ENCODE data around the gene KRT13.

KRT13 gene

DNA sequence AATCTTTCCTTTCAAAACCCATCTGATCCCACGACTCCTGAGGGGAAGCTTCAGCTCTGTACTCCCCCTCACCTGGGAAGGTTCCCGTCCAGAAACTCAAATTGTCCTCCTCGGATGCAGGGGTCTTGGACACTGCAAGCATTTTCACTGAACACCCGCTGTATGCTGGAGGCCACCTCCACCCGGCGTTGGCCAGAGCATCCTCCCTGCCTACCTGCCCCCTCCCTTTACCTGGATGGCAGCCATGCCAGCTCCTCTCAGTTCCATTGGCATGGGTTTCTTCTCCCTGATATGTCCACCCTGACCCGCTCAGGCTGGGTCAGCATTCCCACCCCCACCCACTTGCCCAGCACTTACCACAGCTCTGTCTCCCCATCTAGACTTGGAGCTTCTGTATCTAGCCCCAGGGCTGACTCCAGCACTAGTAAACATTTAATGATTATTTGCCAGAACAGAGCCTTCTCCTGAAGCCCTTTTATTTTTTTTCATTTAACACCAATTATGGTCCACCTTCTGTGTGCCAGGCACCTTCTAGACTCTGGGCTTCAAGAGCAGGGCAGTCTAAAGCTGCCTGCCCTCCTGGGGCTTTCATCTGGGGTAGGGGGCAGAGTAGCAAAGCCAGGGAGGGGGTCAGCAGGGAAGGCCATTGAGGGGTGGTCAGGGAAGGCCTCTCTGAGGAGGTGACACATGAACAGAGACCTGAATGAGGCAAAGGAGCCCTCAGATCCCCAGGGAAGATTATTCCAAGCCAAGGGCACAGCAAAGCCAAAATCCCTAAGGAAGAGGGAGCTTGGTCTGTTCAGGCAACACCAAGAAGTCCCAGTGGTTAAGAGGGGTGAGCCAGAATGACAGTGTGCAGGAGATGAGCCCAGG, 31.6 kb upstream of the KRT13 start:
- no peak for DNase-seq

DNA sequence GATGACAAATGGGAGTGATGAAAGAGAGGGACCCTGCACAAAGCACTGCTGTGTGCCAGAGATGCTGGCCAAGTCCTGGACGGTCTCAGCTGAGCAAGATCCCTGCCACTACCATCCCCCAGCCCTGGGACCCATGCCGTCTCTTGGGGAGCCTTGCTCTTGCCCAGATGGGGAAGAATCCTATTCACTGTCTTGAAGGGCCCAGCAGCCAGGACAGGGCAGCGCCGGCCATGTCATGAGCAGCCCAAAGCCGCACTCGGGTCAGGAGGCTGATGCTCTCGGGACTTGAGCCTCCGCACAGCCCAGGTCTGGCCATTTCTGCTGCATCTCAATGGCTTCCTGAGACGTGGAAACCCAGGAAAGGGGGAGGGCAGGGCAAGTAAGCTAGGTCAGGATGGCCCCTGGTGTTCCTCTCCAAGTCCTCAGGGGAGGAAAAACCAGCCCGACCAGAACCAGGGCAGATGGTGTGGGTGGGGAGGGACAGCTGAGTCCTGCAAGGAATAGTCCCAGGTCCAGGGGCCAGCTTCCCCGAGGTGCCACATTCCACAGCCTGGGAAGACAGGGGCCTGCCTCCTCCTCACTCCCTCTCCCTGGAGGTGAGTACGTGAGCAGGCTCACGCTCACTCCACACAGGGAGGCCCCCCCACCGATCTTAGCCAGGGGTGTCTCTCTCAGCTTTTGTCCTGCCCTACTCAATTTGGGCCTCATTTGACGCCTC, 30.5 kb upstream of the KRT13 start:
- DNase-seq: no peak

DNA sequence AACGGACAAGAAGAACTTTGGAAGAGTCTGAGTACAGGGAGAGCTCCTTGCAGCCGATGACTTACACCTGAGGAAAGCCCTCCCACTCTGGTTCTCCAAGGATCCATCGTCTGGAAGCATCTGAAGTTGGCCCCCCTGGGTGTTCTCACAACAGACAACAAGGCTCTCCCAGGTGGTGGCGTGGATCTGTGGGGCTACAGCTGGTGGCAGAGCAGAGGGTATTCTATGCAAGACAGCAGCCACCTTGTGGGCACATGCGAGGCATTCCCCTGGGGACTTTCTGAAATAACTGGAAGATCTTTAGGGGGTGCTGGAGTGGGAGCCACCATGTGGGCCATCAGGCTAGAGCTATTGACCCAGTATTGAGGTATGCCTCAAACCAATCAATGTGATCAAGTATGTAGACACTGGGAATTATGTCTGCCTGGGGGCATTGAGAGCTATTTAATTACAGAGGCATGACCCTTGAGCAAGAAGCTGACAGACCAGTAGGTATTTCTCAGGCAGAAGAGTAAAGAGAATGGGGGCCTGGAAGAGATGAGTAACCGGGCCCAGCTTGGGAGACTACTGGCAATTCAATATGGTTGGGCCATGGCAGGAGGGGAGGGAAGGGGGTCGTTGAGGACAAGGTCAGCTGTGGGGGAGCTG, 29.6 kb upstream of the KRT13 start:
- no peak for DNase-seq

DNA sequence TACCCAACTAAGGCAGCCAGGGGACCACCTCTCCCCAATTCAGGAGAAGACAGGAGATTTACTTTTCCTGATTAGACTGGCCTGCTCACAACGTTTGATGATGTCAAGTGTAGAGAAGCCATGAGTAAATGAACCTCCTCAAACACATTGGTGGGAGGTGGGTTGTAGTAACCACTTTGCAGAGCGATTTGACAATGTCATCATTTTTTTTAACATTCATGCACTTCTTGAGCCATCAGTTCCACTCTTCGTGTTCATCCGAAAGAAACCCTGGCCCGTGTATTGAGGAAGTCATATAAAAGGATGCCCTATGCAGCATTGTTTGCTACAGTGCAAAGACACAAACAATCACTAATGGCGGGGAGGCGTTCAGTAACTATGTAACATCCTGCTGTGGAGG, 28.2 kb upstream of the KRT13 start:
- no peak for DNase-seq

DNA sequence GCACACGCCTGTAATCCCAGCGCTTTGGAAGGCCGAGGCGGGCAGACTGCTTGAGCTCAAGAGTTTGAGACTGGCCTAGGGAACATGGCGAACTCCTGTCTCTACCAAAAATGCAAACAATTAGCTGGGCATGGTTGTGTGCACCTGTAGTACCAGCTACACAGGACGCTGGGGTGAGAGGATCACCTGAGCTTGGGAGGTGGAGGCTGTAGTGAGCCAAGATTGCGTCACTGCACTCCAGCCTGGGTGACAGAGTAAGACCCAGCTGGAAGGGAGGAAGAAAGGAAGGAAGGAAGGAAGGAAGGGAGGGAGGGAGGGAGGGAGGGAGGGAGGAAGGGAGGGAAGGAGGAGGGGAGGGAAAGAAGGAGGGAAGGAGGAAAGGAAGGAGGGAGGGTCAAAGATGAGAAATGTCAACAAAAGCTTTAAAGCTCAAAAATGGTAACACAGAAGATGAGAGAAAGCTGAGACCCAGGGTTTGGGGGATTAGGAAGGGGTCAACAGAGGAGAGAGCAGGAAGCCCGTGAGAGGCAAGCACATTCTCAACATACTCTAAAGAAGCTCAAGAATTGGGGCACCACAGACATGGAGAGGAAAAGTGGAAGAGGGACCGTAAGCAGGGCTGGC, 27.6 kb upstream of the KRT13 start:
- no peak for DNase-seq

DNA sequence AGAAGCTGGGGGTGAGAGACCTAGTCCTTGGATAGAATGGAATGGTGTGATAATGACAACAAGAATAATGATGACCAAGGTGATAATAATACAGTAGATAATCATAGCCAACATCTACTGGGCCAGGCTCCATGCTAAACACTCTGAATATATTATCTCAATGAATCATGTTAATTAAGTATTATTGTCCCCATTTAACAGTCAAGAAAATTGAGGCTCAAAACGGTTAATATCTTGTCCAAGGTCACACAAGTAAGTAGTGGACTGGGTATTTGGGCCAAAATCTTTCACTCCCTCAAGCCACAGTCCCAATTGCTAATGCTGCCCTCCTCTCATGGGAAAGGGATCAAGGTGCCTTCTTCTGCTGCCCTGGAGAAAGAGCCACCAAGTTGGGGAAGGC, 26.6 kb upstream of the KRT13 start:
- DNase-seq: no peak

DNA sequence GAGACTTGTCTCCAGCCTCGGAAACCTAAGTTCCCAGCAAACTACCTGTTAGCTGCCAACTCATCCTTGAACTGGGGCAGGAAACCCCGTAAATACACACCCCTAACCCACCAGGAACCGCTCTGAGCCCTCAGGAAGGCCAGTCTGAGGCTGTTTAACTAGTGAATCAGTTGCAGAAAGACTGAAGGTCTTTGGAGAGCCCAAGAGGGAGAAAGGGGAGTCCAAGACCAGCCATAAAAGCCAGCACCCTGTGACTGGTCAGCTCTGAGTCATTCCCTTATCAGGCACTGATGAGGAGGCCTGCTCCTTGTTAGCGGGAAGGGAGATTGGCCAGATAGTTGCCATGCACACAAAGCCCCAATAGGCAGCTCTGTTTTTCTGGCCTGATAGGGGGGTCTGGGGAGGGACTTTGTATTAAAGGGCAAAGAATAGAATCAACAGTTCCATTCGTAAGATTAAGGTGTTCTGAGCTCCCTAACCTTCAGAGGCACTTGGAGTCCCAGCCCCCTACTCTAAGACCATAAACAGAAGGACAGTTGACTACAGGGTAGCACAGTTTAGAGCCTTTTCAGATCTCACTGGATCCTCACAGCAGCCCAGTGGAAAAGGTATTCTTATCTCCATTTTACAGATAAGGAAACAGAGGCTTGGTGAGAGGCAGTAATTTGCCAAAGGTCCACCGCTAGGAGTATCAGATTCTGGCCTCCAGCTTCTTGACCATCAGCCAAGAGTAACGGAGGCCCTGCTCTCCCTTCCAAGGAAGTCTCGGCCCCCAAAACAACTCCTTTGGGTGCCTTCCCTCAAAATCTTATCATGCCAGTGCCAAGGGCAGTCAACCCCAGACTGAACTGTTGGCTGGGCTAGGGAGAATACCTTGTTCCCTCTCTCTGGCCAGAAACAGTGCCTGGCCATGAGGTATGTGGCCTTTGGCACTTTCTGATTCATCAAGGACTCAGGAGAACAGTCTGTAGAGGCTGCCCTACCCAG, 24.9 kb upstream of the KRT13 start:
- DNase-seq: no peak

DNA sequence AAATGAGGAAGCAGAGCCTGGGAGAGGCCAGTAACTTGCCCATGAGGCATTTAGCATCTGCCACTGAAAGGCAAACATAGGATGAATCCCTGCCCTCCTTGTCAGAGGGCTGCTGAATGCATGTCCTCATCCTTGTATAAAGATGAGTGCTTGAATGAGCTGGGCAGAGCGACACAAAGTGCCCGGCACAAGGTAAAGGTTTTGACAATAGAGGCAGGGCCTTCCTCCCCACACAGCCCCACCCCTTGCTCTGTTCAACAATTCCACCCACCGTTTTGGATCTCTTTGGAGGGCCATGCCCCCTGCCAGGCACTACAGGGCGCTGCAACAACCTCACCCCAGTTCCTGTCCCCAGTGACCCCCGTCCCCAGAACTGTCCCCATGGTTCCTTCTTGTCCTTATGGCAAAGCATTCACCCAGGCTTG, 24.1 kb upstream of the KRT13 start:
- no peak for DNase-seq

DNA sequence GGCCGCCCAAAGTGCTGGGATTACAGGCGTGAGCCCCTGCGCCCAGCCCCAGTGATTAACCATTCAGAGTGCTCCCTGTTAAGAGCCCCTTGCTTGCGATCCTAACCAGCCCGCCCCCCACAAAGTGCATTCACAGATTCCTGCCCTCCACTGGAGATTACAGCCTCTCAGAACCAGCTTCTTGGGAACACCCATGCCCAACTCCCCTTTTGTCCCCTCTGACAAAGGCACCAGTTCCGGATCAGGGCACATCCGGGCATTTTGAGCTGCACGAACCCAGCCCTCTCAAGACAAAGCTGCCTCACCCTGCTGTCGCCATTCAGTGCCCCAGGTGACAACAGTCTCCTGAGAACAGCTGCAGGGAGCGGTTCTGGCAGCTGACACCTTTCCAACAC, 23.5 kb upstream of the KRT13 start:
- DNase-seq: no peak

DNA sequence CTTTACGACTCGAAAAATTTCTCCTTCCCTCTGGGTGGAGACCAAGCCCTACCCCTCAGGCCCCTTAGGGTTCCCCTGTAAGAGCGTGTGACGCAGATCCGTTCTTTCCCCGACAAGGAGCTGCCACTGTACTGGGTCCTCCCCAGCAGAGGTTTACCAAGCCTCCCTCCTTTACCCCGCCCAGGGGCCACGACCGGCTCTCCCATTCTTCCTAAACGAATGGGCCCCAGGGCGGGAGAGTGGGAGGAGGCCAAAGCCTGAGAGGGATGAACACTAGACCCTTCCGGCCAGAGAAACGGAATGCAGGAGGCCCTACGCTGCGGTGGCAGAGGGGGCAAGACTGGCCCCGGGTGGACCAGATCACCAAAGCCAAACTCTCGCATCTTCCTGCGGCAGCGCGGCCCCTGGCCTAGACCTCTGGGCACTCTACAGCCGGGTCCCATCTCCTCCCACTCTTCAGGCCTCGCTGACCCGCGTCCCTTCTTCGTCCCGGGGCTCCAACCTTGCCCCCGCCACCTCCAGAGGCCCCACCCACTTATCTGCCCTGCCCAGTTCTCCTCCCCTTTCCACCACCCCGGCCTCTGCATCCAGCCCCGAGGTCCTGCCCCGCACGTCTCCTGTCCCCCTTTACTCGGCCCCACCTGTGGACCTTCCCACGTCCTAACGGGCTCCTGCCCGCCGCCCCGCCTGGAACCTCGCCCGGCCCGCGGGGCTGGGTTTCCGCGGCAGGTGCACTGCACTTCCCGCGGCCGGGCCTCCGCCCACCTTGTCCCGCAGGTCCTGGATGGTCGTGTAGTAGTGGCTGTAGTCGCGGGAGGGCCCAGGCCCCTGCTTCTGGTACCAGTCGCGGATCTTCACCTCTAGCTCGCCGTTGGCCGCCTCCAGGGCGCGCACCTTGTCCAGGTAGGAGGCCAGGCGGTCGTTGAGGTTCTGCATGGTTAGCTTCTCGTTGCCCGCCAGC, 21.9 kb upstream of the KRT13 start:
- peak; percentile 58 for DNase-seq

DNA sequence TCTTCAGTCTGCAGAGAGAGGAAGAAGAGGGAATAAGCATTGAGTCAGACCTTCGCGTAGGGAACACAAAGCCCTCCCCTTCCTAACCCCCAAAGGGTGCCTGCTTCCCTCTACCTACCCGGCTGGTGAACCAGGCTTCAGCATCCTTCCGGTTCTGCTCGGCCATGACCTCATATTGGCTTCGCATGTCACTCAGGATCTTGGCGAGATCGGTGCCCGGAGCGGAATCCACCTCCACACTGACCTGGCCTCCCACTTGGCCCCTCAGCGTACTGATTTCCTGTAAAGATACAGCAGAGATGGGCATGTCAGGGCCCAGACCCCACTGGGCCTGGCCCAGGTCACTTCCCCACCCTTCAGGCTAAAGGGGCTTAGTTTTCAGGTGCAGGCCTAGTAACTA, 18.8 kb upstream of the KRT13 start:
- DNase-seq: no peak

DNA sequence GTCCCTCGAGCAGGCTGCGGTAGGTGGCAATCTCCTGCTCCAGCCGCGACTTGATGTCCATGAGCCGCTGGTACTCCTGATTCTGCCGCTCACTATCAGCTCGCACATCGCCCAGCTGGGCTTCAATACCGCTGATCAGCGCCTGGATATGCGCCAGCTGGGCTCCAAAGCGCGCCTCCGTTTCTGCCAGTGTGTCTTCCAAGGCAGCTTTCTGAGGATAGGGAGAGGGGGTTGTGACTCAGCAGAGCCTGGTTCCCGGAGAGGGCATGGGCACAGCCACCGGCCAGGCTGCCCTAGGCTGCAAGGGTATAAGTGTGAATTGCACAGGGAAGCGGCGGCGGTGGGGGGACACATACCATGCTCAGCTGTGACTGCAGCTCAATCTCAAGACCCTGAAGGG, 18.4 kb upstream of the KRT13 start:
- DNase-seq: no peak

DNA sequence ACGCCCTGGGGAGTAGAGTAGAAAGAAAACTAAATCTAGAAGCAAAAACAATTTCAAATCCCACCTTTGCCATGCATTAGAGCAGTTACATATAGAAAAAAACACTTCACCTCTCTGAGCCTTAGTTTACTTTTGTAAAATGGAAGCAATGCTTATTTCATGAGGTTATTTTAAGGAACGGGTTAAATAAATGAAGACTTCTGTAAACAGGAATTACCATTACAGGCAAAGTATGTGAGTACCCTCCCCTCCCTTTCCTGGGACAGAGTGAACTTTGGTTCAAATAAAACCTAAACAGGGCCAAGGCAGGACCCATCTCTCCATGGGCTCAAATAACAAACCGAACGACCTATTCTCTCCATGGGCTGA, 17.8 kb upstream of the KRT13 start:
- no peak for DNase-seq

DNA sequence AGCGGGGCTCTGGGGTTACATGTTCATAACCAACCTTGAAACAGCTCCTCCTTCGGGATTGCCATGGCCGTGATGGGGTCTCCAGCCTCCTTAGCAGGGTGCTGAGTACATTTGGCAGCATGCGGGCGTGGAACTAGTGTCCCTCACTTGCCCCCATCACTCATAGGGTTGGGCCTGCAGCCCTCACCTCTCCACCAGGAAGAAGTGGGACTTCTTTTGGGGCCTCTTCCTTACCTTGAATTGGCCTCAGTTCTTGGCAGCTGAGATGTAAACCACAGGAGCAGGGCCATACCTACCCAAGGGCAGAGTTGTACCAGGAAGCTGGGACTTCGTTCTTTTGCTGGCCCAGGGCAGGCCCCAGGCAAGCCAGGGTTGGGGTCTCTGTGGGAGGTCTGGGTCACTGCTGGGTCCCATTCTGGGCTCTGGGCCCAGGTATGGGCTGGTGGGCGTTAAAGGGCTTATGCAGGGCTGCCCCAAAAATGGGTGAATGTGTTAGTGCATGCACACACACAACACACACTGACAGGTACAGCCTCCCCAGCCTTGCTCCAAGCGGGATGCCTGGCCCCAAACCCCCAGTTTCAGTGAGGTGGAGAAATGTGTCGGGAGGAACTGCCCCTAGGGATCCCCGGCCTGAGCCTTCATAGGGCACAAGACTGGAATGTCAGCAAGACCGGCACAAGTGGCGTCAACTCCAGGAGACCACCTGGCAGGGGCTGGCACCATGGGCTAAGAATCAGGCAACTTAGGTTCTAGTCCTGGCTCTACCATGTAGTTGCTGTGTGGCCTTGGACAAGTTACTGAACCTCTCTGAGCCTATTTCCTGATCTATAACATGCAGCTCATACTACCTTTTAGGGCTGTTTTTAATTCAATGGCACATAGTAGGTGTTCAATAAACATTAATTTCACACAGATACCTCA, 17.2 kb upstream of the KRT13 start:
- DNase-seq: no peak

DNA sequence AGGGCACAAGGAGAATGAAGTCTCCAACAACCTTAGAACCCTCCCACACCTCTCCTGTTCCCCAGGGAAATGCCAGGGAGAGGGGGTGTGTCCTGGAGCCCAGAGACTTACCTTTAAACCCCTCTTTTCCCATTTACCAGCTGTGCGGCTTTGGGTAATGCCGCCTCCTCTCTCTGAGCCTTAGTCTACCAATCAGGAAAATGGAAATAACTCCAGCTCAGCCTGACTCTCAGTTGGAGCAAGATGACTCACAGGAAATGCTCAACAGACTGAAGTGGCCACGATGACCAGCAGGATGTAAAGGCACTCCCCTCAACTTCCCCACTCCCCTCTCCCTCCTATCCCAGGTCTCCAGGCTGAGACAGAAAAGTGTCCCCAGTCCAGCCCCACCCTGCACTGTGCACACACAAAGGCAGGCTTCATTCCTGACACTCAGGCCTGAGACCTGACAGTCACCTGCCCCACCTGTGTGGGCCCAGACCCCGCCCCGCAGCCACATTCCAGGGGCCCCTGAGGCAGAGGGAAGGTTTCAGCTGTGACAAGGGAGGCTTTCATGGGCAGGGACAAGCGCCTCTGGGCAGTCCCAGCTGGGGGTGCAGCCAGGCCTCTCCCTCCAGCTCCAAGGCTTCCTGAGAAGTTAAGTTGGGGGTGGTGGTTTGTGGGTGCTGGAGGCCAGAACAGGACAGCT, 16.3 kb upstream of the KRT13 start:
- DNase-seq: no peak

DNA sequence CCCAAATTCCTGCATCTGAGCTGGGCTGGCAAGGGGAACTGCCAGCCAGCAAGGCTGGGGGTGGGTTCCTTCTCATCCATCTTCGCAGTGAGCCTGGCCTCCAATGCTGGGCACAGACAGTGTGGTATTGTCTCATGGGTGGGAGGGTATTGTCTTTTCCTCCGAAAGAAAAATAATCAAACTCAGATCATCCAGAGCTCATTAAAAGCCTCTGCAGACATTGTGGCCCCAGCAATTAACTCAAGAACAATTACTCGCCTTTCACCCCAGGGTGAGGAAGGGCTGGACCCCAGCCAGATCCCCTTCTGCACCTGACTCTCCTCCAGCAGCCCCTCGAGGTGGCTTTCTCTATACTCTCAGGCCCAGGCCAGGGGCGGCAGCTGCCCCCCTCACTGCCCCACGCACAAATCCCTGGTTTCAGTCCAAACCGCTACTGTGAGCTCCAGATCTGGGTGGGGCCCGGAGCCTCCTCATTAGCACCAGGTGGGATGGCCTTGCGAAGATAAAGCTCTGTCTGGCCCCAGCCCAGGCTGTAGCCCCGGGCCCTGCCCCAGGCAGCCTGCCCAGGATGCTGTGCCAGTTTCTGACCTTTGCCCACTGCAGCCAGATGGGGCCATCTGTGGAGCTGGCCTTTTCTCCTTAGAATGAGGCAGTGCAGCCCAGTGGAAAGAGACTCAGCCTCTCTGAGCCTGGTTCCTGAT, 15.6 kb upstream of the KRT13 start:
- DNase-seq: no peak

DNA sequence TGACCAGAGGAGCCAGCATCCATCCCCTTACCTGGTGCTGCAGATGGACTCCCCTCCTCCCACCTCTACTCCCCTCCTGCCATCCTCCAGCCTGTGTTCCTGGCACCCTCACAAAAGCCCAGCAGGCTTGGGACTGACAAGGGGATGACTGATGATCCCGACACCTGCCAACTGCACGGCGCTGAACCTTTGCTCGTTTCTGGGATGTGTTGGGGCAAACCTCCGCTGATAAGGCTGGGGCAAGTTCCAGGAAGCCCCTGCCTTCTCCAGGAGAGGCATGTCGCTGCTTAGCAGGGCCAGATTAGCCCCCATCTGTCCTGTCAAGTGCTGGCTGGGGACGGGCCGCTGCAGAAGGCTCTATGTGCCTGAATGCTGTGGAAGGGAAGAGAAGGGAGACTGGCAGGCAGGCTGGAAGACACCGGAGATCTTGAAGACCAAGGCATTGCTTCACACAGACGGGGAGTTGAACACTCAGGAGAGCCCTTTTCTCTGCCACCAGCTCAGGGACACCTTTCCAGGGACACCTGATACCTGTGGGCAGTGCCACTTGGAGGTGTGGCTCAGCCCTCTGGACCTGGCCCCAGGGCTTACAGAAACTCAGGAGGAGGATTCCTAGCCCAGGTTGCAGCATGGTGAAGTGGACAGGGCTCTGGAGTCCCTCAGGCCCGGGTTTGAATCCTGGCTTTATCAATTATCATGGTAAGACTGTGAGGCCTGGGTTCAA, 14.3 kb upstream of the KRT13 start:
- no peak for DNase-seq

All from activated CD8-positive, alpha-beta memory T cell treated with anti-CD3 and anti-CD28 coated beads for 24 hours (primary cell).